SK-N-SH (cell line): ENCODE data around the gene IL37.

ENCODE experiments used
- CHD2 ChIP-seq: fragments of 150-350 bp; IDR thresholded peaks from 2 replicates; pipeline ENCODE4 v1.6.1; 2018; ENCODE audit warnings: low read length; ENCODE audit not compliant: partially characterized antibody
- CTCF ChIP-seq: fragments of 200-600 bp; sonication (generic); IDR thresholded peaks from 2 replicates; pipeline ENCODE4 v1.6.1; 2017; ENCODE audit warnings: antibody characterized with exemption, mild to moderate bottlenecking, moderate library complexity
- EP300 ChIP-seq, 2 experiments: IDR thresholded peaks; 2 replicates each; pipeline versions ENCODE4 v1.4.0 to v1.6.1; 2012; ENCODE audit warnings: borderline replicate concordance in 1 of 2, low read depth in 1 of 2, low read length in 1 of 2
- EZH2phosphoT487 ChIP-seq: fragments of 200-600 bp; sonication (generic); IDR thresholded peaks from 2 replicates; pipeline ENCODE4 v1.6.1; 2017; ENCODE audit warnings: low read depth, mixed run types, mild to moderate bottlenecking, antibody characterized with exemption, moderate library complexity, borderline replicate concordance
- GATA2 ChIP-seq: sonication (generic); formaldehyde crosslinking; IDR thresholded peaks from 2 replicates; pipeline ENCODE4 v1.5.0; 2020; ENCODE audit warnings: mild to moderate bottlenecking, missing genetic modification reagents
- IRF3 ChIP-seq: fragments of 150-350 bp; IDR thresholded peaks from 2 replicates; pipeline ENCODE4 v1.6.1; 2016; ENCODE audit warnings: mild to moderate bottlenecking, low read depth, low read length
- JUND ChIP-seq: IDR thresholded peaks from 2 replicates; pipeline ENCODE4 v1.4.0; 2012
- NFIC ChIP-seq: IDR thresholded peaks from 2 replicates; pipeline ENCODE4 v1.4.0; 2012; ENCODE audit warnings: borderline replicate concordance
- NRF1 ChIP-seq: IDR thresholded peaks from 2 replicates; pipeline ENCODE4 v1.6.1; 2012; ENCODE audit warnings: low read depth, mild to moderate bottlenecking, low read length
- RXRA ChIP-seq: IDR thresholded peaks from 2 replicates; pipeline ENCODE4 v1.4.0; 2012; ENCODE audit warnings: low read depth, mild to moderate bottlenecking, borderline replicate concordance
- TAF1 ChIP-seq: IDR thresholded peaks from 2 replicates; pipeline ENCODE4 v1.6.1; 2012; ENCODE audit warnings: low read depth, mild to moderate bottlenecking, low read length, moderate library complexity, borderline replicate concordance
- YY1 ChIP-seq: IDR thresholded peaks from 2 replicates; pipeline ENCODE4 v1.4.0; 2012; ENCODE audit warnings: low read depth, mild to moderate bottlenecking

GRCh38 chr2:112886291-112886690 lies 24.7 kb upstream of the IL37 start:
- no peak for TF ChIP-seq YY1
- no peak for TF ChIP-seq CTCF
- no peak for TF ChIP-seq EP300 (IDR thresholded peaks at IDR 0.05; ENCODE audit: borderline replicate concordance in 1 of 2, low read depth in 1 of 2, low read length in 1 of 2)
- no peak for TF ChIP-seq CHD2
- TF ChIP-seq EZH2phosphoT487, result no peak
- no peak for TF ChIP-seq NRF1
- no peak for TF ChIP-seq GATA2 (CRISPR knock-in tag)
- TF ChIP-seq IRF3, result no peak
- no peak for TF ChIP-seq RXRA
- no peak for TF ChIP-seq TAF1
- no peak for TF ChIP-seq JUND
- no peak for TF ChIP-seq NFIC
